Measurements from ENCODE around the gene NYNRIN.

- TF ChIP-seq CTCF (conservative IDR thresholded peaks at IDR 0.05 in 1 of 2, IDR thresholded peaks at IDR 0.05 in 1 of 2; ENCODE audit: extremely low read depth in 1 of 2, insufficient read depth in 1 of 2, low read depth in 1 of 2, low read length in 2 of 2) (no peak), EZH2 (IDR thresholded peaks at IDR 0.05; ENCODE audit: borderline replicate concordance, low read length) (no peak)
Observed at GRCh38 chr14:24414077-24414476, 15.3 kb downstream of the NYNRIN start.
